Suprapubic skin (tissue), 3 donors: ENCODE results near the gene CFD.

Experiments
- POLR2AphosphoS5 ChIP-seq, 3 donors: sonication (generic); formaldehyde crosslinking; IDR thresholded peaks; one replicate each; pipeline ENCODE4 v1.6.1; 2017; ENCODE audit warnings: antibody characterized with exemption in 3 of 3
- TF ChIP-seq, protein P1 (sequence below), 2 donors: fragments of 200-600 bp in 1 of 2; fragments of 450-650 bp in 1 of 2; sonication (generic) in 1 of 2; IDR thresholded peaks; one replicate each; pipeline ENCODE4 v1.5.1; 2016 to 2019; ENCODE audit warnings: antibody characterized with exemption in 2 of 2, mild to moderate bottlenecking in 1 of 2, moderate library complexity in 1 of 2

DNA sequence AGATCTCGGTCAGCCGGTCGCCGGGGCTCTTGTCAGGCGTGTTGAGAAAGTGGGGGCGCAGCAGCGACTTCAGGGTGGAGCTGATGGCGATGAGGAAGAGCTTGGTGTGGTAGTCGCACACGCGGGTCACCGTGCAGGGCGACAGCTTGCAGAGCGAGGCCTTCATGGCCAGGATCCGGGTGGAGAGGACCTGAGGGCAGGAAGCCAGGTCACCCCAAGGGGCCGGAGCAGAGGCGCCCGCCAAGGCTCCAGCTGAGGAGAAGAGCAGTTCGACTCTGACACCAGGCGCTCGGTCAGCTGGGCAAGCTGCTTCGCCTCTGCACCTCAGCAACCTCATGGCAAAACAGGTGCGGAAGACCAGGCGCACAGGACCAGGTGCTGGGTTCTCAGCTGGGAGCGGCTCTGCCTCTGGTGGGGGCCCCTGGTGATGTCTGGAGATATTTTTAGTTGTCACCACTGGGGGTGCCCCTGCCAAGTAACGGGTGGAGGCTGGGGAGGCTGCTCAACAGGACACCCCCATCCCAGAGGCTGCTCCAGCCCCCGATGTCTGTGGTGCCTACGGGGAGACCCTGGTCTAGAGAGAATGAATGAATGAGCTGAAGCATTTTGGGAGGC lies 15.9 kb downstream of the CFD start:
- TF ChIP-seq, protein P1, sequence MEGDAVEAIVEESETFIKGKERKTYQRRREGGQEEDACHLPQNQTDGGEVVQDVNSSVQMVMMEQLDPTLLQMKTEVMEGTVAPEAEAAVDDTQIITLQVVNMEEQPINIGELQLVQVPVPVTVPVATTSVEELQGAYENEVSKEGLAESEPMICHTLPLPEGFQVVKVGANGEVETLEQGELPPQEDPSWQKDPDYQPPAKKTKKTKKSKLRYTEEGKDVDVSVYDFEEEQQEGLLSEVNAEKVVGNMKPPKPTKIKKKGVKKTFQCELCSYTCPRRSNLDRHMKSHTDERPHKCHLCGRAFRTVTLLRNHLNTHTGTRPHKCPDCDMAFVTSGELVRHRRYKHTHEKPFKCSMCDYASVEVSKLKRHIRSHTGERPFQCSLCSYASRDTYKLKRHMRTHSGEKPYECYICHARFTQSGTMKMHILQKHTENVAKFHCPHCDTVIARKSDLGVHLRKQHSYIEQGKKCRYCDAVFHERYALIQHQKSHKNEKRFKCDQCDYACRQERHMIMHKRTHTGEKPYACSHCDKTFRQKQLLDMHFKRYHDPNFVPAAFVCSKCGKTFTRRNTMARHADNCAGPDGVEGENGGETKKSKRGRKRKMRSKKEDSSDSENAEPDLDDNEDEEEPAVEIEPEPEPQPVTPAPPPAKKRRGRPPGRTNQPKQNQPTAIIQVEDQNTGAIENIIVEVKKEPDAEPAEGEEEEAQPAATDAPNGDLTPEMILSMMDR (IDR thresholded peaks at IDR 0.05) = no peak
- no peak for TF ChIP-seq POLR2AphosphoS5 (IDR thresholded peaks at IDR 0.05)
